GM12801 (cell line): ENCODE data around the gene FAM76B.

Source experiments
- TF ChIP-seq, protein P1 (sequence below): IDR thresholded peaks from one replicate; pipeline ENCODE4 v1.5.1; 2011; ENCODE audit warnings: control low read depth; ENCODE audit not compliant: insufficient read length; ENCODE audit errors: extremely low read depth

FAM76B gene

DNA sequence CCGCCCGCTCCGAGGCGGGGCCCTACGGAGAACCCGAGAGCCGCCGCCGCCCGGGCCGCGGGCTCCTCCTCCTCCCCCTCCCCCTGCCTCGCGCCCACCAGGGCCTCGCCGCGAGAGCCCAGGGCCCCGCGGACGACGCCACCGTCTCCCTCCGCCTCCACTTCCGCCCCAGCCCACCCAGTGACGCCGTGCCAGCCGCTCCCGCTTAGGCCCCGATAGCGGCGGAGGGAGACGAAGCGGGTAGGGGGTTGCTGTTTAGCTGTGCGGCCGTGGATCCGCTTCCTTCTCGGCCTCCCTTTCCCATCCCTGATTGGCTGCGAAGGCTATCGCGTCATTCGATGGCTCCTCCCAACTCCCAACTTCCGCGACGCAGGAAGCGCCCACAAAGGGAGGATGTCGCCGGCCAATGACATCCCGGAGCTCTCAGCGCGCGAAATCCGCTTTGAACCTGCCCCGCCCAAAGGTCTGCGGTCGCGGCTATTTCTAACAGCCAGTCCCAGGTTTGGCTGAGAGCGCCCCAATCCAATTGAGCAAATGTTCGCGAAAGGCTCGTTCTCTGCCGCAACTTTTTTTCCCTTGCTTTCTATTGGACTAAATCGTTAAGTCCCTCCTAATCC is at the start of gene FAM76B:
FAM76B (minus strand) TSS at position 277 of the 617 bp plus-strand sequence. CDS start 304 bp downstream, outside the sequence.
- TF ChIP-seq, protein P1, sequence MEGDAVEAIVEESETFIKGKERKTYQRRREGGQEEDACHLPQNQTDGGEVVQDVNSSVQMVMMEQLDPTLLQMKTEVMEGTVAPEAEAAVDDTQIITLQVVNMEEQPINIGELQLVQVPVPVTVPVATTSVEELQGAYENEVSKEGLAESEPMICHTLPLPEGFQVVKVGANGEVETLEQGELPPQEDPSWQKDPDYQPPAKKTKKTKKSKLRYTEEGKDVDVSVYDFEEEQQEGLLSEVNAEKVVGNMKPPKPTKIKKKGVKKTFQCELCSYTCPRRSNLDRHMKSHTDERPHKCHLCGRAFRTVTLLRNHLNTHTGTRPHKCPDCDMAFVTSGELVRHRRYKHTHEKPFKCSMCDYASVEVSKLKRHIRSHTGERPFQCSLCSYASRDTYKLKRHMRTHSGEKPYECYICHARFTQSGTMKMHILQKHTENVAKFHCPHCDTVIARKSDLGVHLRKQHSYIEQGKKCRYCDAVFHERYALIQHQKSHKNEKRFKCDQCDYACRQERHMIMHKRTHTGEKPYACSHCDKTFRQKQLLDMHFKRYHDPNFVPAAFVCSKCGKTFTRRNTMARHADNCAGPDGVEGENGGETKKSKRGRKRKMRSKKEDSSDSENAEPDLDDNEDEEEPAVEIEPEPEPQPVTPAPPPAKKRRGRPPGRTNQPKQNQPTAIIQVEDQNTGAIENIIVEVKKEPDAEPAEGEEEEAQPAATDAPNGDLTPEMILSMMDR: no peak

DNA sequence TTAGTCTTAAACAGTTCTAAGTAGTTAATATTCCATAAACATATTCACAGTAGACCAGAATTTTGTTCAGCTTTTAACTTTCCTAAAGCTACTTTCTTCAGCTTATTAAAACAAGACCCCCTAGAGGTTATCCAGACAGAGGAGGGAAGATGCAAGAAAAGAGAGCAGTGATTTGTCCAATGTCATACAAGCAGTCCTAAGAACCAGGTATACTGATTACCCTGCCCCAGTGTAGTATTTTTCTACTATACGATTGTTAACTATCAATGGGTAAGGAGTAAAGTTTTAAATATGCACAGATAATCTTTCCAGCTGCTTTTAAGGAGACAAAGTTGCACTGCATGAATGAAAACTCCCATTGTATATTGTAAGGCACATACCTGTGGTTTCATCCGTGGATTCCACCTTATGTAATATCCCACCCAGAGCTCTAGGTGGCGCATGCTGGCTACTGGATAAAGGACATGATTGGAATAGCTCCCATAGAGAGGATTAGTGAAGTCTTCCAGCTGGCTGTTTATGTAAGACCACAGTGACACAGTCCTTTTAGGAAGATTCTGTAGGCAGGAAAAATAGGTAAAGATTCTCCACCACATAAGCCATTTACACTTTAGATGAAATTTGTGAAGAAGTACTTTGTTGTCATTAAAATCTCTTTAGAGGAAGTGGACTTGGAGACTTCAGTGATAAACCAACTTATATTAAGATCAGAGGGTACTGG is 46.3 kb upstream of the FAM76B start:
- TF ChIP-seq, protein P1: no peak

DNA sequence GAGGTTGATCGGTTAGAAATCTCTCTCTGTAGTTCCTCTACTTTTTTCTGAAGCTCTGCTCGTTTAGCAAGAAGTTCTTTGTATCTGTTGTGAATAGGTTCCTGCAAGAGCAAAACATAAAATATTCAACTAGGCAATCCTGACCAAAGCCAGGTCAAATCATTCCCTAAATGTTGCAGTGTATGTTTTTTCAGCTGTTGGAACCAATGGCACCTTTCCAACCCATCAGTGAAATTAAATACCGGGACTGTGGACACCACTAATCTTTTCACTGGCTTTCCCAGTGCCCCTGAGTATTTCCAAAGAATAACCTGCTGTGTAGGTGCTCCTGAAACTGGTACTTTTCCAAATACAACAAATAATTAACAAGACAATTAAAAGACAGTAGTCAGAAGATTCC is 45.8 kb upstream of the FAM76B start:
- TF ChIP-seq, protein P1: no peak

DNA sequence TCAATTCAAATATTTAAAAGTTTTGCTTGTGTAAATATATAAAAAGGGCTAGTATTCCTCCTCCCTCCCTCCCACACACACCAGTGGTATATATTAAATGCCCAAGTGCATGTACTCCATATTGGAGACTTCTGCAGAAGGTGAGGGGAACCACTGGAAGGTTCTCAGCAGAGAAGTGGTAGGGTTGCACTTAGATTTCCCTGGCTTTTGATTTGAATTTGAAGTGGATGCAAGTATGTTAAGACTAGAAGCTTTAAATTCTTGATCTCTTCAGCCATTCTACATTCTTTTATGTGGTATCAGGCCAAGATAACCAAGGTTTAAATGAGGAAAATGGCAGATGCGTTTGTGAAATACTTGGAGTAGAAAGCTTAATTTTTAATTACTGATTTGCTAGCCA is 43.8 kb upstream of the FAM76B start:
- TF ChIP-seq, protein P1: no peak

DNA sequence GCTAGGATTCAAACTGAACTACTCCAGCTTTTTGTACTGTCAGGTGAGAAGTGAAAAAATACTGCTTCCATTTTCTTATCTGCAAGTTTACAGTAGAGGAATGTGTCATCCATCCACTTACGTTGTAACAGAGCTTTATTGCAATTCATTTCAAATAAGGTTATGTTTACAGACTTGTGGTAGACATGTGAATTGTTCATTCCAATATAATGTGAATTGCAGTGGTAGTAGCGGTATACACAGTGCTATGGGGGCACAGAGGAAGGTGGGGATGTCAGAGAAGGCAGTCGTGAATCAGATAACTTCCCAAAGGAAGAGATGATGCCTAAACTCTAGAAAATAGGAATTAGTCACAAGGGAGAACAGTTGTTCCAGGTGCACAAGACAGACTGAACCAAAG is 43.2 kb upstream of the FAM76B start:
- TF ChIP-seq, protein P1: no peak

DNA sequence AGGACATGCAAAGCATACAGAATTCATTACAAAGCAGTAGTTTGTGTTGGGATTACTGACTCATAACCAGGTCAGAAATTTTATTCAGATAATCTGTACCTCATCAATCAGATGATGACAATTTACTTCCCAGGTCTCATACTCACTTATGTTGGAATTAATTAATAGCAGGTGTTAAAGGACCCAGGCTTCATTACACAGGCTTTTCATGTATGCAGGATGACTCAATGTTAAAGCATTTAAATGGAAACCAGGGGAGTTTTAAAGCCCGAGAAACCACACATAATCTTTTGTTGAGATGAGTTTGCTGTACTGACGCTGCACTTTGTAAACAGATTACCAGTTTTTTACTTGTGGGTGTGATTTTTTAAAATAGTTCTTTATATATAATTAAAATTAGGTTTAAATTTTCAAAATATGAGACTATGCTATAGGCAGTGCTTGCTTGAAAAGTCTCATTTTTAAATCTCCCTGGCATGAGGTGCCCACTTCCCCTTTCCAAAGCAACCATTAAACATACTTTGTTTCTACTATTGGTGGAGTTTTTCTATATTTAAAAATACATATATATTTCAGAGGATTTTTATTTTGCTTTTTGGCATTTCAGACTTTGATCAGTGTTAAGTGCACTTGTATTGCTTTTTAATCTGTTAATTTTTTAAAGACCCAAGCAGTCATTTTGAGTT is 41.8 kb upstream of the FAM76B start:
- TF ChIP-seq, protein P1: no peak

DNA sequence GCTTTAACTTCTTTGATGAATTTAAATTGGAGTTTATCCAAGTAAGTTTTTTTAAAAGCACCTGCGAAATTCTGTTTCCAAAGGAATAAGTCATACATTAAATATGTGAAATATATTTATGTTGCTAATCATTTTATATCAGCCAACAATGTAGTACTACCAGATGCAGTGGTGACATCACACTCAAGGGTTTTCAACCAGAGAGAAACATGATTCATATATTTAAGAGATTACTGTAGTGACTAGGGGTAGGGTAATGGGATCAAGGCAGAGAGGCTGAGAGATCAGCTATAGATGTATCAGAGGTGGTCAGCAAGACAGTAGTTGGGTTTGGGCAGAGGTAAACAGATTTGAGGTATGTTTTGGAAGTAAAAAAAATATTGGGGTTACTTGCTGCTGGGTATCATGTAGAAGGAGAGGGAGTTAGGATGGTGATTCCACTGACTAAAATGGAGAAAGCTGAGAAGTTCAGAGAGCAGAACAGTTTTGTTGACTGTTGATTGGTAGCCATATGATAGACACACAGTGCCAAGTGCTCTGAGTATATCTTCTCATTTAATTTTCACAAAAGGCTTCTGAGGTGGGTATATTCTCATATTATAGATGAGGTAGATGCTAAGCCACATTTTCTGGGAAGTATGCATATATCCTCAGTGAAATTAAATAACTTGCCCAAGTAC is 40.1 kb upstream of the FAM76B start:
- TF ChIP-seq, protein P1: no peak
